B cell (primary cell): ENCODE data around the gene GRM4.

Experiments
- EZH2 ChIP-seq: IDR thresholded peaks from 2 replicates; pipeline ENCODE4 v1.6.1; 2012; ENCODE audit warnings: borderline replicate concordance, low read depth, mild to moderate bottlenecking, moderate library complexity, low read length; ENCODE audit not compliant: insufficient read depth, poor library complexity, severe bottlenecking
- TF ChIP-seq, protein P1 (sequence below): fragments of 200-600 bp; IDR thresholded peaks from one replicate; pipeline ENCODE4 v1.8.0; 2022; ENCODE audit warnings: antibody characterized with exemption, mild to moderate bottlenecking

DNA sequence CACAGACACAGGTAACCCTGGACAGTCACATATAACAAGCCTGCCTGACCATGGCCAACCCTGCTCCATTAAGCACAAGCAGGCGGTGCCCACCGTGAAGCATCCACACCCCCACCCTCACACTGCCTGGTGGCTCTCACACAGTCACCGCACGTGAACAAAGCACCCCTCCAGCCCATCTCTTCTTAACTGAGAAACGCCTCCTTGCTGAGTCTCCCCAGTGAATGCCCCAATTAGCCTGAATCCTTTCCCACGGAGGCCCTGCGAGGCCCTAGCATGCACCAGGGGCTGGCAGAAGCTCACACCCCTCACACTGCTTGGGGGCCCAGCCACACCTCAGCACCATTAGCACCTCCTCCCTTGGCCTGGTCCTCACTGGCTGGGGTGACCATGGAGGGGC, 72.3 kb downstream of the GRM4 start:
- TF ChIP-seq, protein P1, sequence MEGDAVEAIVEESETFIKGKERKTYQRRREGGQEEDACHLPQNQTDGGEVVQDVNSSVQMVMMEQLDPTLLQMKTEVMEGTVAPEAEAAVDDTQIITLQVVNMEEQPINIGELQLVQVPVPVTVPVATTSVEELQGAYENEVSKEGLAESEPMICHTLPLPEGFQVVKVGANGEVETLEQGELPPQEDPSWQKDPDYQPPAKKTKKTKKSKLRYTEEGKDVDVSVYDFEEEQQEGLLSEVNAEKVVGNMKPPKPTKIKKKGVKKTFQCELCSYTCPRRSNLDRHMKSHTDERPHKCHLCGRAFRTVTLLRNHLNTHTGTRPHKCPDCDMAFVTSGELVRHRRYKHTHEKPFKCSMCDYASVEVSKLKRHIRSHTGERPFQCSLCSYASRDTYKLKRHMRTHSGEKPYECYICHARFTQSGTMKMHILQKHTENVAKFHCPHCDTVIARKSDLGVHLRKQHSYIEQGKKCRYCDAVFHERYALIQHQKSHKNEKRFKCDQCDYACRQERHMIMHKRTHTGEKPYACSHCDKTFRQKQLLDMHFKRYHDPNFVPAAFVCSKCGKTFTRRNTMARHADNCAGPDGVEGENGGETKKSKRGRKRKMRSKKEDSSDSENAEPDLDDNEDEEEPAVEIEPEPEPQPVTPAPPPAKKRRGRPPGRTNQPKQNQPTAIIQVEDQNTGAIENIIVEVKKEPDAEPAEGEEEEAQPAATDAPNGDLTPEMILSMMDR = no peak
- no peak for TF ChIP-seq EZH2
